Activated CD8-positive, alpha-beta memory T cell treated with anti-CD3 and anti-CD28 coated beads for 1 hour (primary cell): Measurements from ENCODE around the gene ENO3.
A peak's percentile ranks its signal among the peaks of the same experiment; 100 is the strongest.

ENCODE experiments used
- DNase-seq, 2 donors: peaks; one replicate each; pipeline ENCODE4 v3.0.0-alpha.2; 2020; ENCODE audit warnings: low read depth in 1 of 2; ENCODE audit errors: extremely low read depth in 1 of 2

ENO3 gene

GRCh38 chr17:4972752-4973151 is 21.8 kb downstream of the ENO3 start:
- DNase-seq: no peak

DNA sequence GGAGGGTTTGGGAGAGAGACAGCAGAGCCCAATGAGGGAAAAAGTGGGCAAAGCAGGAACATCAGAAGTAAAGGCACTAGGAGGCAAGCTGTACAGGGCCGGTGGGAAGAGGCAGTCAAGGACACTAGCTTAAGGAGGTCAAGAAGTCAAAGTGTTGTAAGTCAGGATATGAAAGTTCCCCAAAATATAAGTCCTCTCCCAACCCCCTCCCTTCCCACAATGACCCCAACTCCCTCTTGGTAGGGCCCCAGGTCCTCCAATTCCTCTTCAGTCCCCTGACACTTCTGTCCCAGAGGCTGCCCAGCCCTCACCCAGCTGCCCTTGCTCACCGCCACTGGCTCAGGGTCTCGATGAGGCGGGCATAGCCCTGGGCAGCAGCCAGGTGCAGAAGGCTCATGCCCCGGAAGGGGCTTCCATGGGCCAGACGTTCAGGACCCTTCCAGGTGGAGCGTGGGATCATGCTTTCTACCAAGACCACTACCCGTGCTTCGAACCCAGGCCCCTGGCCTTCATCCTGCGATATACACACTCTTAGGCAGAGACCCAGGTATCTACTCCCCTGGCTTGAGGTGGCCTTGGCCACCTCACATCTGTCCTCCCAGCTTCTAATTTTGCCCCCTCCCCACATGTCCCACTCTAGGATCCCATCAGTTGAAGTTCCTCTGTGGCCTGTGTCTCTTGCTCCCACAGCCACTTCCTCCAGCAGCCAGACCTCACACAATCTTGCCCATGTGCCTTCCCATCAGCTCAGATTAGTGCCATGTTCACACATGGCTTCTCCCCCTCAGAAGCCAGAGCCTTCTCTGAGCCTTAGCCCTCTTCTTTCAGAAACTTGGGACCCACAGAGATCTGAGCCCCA is 22.6 kb downstream of the ENO3 start:
- no peak for DNase-seq

GRCh38 chr17:4974115-4974670 is 23.3 kb downstream of the ENO3 start:
- no peak for DNase-seq

DNA sequence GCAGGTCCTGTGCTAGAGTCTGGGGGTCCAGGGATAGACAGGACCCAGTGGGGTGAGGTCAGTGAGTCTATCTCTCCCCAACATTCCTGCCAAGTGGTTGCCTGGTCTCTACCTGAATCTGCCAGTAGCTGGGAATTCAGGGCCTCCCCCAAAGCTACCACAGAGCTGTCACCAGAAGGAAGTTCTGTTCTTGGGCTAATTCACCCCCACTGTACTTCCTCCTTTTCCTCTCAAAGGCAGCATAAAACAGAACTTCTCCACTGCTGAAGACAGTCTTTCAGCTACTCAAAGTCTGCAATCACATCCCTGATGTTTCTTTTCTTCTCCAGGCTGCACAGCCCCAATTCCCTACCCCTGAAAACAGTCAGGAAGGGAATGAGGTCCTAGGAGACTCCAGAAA is 27.8 kb downstream of the ENO3 start:
- DNase-seq: no peak

GRCh38 chr17:4980644-4981216 is 29.8 kb downstream of the ENO3 start:
- no peak for DNase-seq

- DNase-seq: no peak
Measured at GRCh38 chr17:4982305-4982704, 31.4 kb downstream of the ENO3 start.

DNA sequence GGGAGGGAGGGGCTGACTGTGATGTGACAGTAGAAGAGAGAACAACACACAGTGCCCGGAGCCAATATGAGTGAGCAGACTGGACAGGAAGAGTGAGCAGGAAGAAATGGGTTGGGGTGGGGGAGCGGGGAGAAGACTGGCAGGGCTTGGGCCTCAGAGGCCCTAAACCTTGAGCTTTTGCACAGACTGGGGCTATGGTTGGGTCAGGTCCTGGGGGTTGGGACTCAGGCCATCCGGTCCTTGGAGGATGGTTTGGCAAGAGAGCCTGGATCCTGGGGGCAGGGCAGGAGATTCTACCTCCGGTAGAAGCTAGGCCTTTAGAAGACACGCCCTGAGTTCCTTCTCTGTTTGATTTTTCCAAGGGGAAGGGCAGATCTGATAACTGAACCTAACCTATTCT is 35.5 kb downstream of the ENO3 start:
- DNase-seq: no peak

- DNase-seq: peak; percentile 76 to 83
Measured at GRCh38 chr17:4986951-4987766, 36.2 kb downstream of the ENO3 start, which contains the start of gene CAMTA2. Gene CAMTA2, minus strand, starts transcription at chr17:4987675. Its CDS starts 1,453 bp downstream, at chr17:4986222.

DNA sequence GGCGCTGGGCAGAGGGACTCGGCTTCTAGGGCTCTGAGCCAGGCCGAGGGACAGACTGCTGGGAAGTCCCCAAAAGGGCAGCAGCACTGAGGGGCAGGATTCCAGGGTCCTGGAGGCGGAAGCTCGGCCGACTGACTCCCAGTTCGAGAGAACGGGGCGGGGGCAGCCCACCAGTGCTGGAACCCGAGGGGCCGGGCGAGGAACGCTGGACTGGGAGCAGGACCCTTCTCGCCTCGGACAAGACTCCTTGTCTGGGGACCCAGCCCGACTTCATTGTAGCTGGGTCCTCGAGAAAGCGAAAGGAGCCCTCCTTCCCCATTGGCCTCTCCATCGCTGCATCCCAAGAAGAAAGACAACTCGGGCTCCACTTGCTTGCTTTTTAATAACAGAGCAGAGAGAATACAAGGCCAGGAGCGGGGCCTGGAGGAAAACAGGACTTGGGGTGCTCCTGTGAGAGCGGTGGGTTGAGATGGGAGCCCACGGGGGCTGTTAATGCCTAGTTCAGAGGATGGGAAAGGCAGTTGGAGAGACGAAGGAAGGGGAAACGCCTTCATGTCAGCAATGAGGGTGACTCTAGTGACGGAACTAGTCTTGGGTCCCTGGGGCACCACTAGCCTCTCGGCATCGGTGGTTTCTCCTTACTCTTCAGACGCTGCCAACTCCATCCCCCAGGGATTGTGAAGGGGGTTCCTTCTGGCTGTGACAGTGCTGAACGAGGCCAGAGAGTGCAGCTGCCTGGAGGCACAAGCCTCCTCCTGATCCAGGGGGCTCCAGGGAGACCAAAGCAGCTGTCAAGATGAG is 37.0 kb downstream of the ENO3 start:
- no peak for DNase-seq

DNA sequence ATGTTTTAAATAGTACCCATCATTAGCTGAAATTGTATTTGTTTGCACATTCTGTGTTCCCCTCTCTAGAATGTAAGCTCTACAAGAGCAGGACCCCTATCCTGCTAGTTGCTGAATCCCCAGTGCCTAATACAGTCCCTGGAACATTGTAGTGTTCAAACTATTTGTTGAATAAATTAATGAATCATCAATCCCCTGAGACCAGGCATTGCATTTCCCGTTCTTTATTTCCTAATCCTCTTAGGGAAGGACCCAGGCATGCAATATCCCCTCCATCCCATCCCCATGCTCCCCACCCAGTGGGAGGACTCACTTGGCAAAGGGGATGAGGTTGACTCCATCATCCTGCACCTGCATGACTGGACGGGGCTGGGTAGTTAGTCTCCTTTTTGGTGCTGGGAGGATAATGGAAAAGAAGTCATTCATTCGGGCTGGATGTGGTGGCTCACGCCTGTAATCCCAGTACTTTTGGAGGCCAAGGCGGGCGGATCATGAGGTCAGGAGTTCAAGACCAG is 43.2 kb downstream of the ENO3 start:
- DNase-seq: no peak

DNA sequence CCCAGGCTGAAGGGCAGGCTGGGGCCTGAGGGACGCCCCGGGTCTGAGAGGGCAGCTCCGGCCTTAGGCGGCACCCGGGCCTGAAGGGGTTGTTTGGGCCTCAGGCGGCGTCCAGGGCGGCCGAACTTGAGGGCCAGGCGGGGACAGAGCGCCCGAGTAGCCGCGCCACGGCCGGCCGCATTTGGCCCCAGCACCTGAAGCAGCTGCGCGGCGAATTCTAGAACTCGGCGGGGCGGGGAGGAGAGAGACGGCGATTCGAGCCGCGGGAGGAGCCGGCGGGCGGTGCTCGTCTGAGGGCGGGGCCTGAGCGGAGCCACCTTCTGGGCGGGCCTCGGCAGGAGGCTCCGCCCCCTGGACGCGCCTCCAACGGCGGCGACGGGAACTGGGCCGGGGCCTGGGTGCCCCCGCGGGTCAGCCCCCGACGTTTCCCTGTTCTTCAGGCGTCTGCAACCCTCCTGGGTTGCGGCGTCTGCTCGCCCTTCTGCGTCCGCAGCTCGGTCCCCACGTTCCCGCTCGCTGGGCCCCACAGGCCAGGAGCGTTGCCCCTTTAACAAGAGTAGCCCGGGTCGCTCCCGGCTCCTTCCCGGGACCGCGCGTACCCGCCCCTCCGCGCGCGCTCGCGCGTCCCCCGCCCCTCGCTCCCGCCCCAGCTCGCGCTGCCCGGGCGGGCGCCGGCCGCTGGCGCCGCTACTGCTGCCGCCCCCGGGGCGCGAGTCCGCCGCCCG is 46.5 kb downstream of the ENO3 start, which contains the start of the genes INCA1 and KIF1C:
Gene INCA1 (minus strand): TSS at position 221 of the 725 bp plus-strand sequence. CDS start 3,085 bp downstream, outside the sequence.
Gene KIF1C (plus strand): TSS at position 649 of the 725 bp plus-strand sequence. CDS start 2,297 bp downstream, outside the sequence.
- DNase-seq: peak; percentile 77 to 83

- DNase-seq: no peak
Measured at GRCh38 chr17:4998027-4998731, 47.3 kb downstream of the ENO3 start.

- no peak for DNase-seq
Measured at GRCh38 chr17:4998732-4999429, 48.0 kb downstream of the ENO3 start.

- DNase-seq: no peak
Measured at GRCh38 chr17:4999430-5000093, 48.6 kb downstream of the ENO3 start.

GRCh38 chr17:5000237-5000639 is 49.3 kb downstream of the ENO3 start:
- DNase-seq: no peak

DNA sequence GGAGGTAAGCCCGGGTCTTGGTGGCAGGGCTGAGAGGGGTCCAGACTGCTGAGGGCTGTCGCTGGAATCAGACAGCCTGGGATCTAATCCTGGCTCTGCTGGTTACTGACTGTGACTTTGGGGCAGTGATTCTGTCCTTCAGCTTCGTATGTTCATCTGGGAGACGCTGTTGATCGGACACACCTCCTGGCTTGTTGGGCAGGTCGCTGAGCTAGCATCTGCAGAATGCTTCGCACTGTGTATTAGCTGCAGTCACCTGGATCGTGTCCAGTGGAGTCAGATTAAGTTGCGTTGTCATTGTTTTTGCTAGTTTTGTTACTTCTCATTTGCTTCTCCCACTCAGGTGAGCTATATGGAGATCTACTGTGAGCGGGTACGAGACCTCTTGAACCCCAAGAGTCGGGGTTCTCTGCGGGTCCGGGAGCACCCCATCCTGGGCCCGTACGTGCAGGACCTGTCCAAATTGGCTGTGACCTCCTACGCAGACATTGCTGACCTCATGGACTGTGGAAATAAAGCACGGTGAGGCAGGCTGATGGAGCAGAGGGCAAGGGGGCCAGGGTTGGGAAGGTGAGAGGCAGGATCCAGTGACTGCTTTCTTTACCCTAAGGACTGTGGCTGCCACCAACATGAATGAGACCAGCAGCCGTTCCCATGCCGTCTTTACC is 51.3 kb downstream of the ENO3 start:
- DNase-seq: no peak
